H9 (cell line): ENCODE data around the gene SLCO3A1. TPM values are rescaled to one million over a fixed set of nuclear protein-coding genes. Genes with fewer than 3 reads are reported as not detected.

Experiments
- DNase-seq: peaks from one replicate; pipeline ENCODE4 v3.0.0-alpha.2; 2017
- H2AFZ ChIP-seq: one replicate; pipeline ENCODE4 v1.6.1; 2013; ENCODE audit warnings: mild to moderate bottlenecking, low read length, control low read depth, moderate library complexity
- H2AK5ac ChIP-seq: 2 replicates; pipeline ENCODE4 v1.6.1; 2013; ENCODE audit warnings: low read length, control low read depth, mixed read lengths; ENCODE audit not compliant: insufficient read length
- H2BK120ac ChIP-seq: one replicate; pipeline ENCODE4 v1.6.1; 2013; ENCODE audit warnings: low read depth, mild to moderate bottlenecking, low read length, control low read depth, inconsistent platforms; ENCODE audit not compliant: poor library complexity, severe bottlenecking
- H2BK12ac ChIP-seq: 2 replicates; pipeline ENCODE4 v1.6.1; 2013; ENCODE audit warnings: low read length, control low read depth, mixed read lengths, low read depth; ENCODE audit not compliant: insufficient read length
- H2BK15ac ChIP-seq: 2 replicates; pipeline ENCODE4 v1.6.1; 2013; ENCODE audit warnings: low read depth, low read length, control low read depth
- H2BK20ac ChIP-seq: one replicate; pipeline ENCODE4 v1.6.1; 2013; ENCODE audit warnings: low read depth, mild to moderate bottlenecking, low read length, control low read depth, inconsistent platforms; ENCODE audit not compliant: poor library complexity, severe bottlenecking
- H2BK5ac ChIP-seq: 2 replicates; pipeline ENCODE4 v1.6.1; 2013; ENCODE audit warnings: low read length, control low read depth, mixed read lengths; ENCODE audit not compliant: insufficient read length
- H3K14ac ChIP-seq: 2 replicates; pipeline ENCODE4 v1.6.1; 2013; ENCODE audit warnings: low read length, control low read depth; ENCODE audit not compliant: insufficient read depth
- H3K18ac ChIP-seq: 2 replicates; pipeline ENCODE4 v1.6.1; 2013; ENCODE audit warnings: low read depth, mild to moderate bottlenecking, mixed read lengths, low read length, control low read depth; ENCODE audit not compliant: insufficient read length
- H3K23ac ChIP-seq: 2 replicates; pipeline ENCODE4 v1.6.1; 2013; ENCODE audit warnings: low read length, control low read depth, mixed read lengths, low read depth; ENCODE audit not compliant: insufficient read length
- H3K23me2 ChIP-seq: 2 replicates; pipeline ENCODE4 v1.6.1; 2013; ENCODE audit warnings: low read depth, mild to moderate bottlenecking, mixed read lengths, low read length, control low read depth; ENCODE audit not compliant: insufficient read length, poor library complexity, severe bottlenecking
- H3K27ac ChIP-seq: 2 replicates; pipeline ENCODE4 v1.5.1; 2013; ENCODE audit warnings: low read length, control low read depth, mixed read lengths, low read depth; ENCODE audit not compliant: insufficient read length
- H3K27me3 ChIP-seq: 2 replicates; pipeline ENCODE4 v1.6.1; 2013; ENCODE audit warnings: low read length, control low read depth, inconsistent platforms; ENCODE audit not compliant: insufficient read depth
- H3K4ac ChIP-seq: 2 replicates; pipeline ENCODE4 v1.6.1; 2013; ENCODE audit warnings: low read depth, mild to moderate bottlenecking, control low read depth, inconsistent platforms, low read length, moderate library complexity
- H3K4me1 ChIP-seq: 2 replicates; pipeline ENCODE4 v1.6.1; 2013; ENCODE audit warnings: low read length, control low read depth, inconsistent platforms; ENCODE audit not compliant: insufficient read depth
- H3K4me2 ChIP-seq: 2 replicates; pipeline ENCODE4 v1.6.1; 2013; ENCODE audit warnings: low read length, control low read depth, mixed read lengths; ENCODE audit not compliant: insufficient read length, insufficient read depth
- H3K56ac ChIP-seq: 2 replicates; pipeline ENCODE4 v1.6.1; 2013; ENCODE audit warnings: low read depth, mild to moderate bottlenecking, mixed read lengths, low read length, control low read depth; ENCODE audit not compliant: insufficient read length
- H3K79me1 ChIP-seq: 2 replicates; pipeline ENCODE4 v1.6.1; 2013; ENCODE audit warnings: low read depth, mild to moderate bottlenecking, moderate library complexity, low read length, control low read depth, inconsistent platforms; ENCODE audit not compliant: insufficient read depth, poor library complexity, severe bottlenecking
- H3K79me2 ChIP-seq: 2 replicates; pipeline ENCODE4 v1.6.1; 2013; ENCODE audit warnings: low read length, control low read depth, inconsistent platforms; ENCODE audit not compliant: insufficient read depth
- H3K9ac ChIP-seq: 2 replicates; pipeline ENCODE4 v1.6.1; 2013; ENCODE audit warnings: low read length, control low read depth, mixed read lengths; ENCODE audit not compliant: insufficient read length; ENCODE audit errors: extremely low read depth
- H3K9me3 ChIP-seq: one replicate; pipeline ENCODE4 v1.6.1; 2013; ENCODE audit warnings: low read depth, low read length, inconsistent platforms; ENCODE audit not compliant: control insufficient read depth
- H3T11ph ChIP-seq: one replicate; pipeline ENCODE4 v1.6.1; 2013; ENCODE audit warnings: mild to moderate bottlenecking, low read length, control low read depth, inconsistent platforms
- H4K20me1 ChIP-seq: one replicate; pipeline ENCODE4 v1.6.1; 2013; ENCODE audit not compliant: control insufficient read depth, insufficient read length, insufficient read depth
- H4K5ac ChIP-seq: 2 replicates; pipeline ENCODE4 v1.6.1; 2013; ENCODE audit warnings: low read depth, mild to moderate bottlenecking, mixed read lengths, low read length, control low read depth; ENCODE audit not compliant: insufficient read length
- H4K8ac ChIP-seq: replicated peaks from 2 replicates; pipeline ENCODE4 v1.6.1; 2013; ENCODE audit warnings: low read length, control low read depth, mixed read lengths, low read depth; ENCODE audit not compliant: insufficient read length
- H4K91ac ChIP-seq: 2 replicates; pipeline ENCODE4 v1.6.1; 2013; ENCODE audit warnings: low read depth, mild to moderate bottlenecking, moderate library complexity, mixed read lengths, low read length, control low read depth; ENCODE audit not compliant: insufficient read length
- H3K27ac Mint-ChIP-seq, 3 experiments: 2 replicates in 2 of 3; 3 replicates in 1 of 3; pipeline ENCODE4 v1.8.0; 2020 to 2021; ENCODE audit warnings: mixed read lengths in 3 of 3, mild to moderate bottlenecking in 1 of 3, moderate library complexity in 1 of 3
- H3K27me3 Mint-ChIP-seq: 2 replicates; pipeline ENCODE4 v1.8.0; 2021; ENCODE audit warnings: low read depth, mild to moderate bottlenecking, moderate library complexity, mixed read lengths
- H3K36me3 Mint-ChIP-seq, 3 experiments: 2 replicates in 2 of 3; 3 replicates in 1 of 3; pipeline ENCODE4 v1.8.0; 2020 to 2021; ENCODE audit warnings: low read depth in 3 of 3, mixed read lengths in 3 of 3; ENCODE audit not compliant: insufficient read depth in 1 of 3
- H3K4me1 Mint-ChIP-seq, 2 experiments: 2 replicates each; pipeline ENCODE4 v1.8.0; 2020; ENCODE audit warnings: mixed read lengths in 2 of 2
- H3K4me3 Mint-ChIP-seq, 2 experiments: 2 replicates in 1 of 2; 3 replicates in 1 of 2; pipeline ENCODE4 v1.8.0; 2020 to 2021; ENCODE audit warnings: mild to moderate bottlenecking in 2 of 2, mixed read lengths in 2 of 2, moderate library complexity in 1 of 2
- H3K9me3 Mint-ChIP-seq, 2 experiments: 2 replicates in 1 of 2; 3 replicates in 1 of 2; pipeline ENCODE4 v1.8.0; 2020; ENCODE audit warnings: mild to moderate bottlenecking in 2 of 2, mixed read lengths in 2 of 2, moderate library complexity in 1 of 2
- WGBS: extraction: QIAGEN DNeasy Blood & Tissue Kit; methylation state at CpG from one replicate; pipeline ENCODE4 v1.1.7; 2013; ENCODE audit warnings: missing lambda C conversion rate, low lambda C conversion rate, mixed read lengths; ENCODE audit not compliant: insufficient read length; ENCODE audit errors: extremely low coverage; 5-methylcytosine and 5-hydroxymethylcytosine counted together
- total RNA-seq: library from RNA; stranded (reverse); gene quantifications from 2 replicates; pipeline ENCODE4 v1.2.1, GENCODE V29; 2021
- TF ChIP-seq, protein P1 (sequence below): fragments of 200-600 bp; sonication (generic); conservative IDR thresholded peaks from 3 replicates; pipeline ENCODE4 v1.8.0; 2021; ENCODE audit warnings: antibody characterized with exemption, mild to moderate bottlenecking

Gene SLCO3A1
- total RNA-seq, 1 experiment from 2014 or later = 9.4 TPM

DNA sequence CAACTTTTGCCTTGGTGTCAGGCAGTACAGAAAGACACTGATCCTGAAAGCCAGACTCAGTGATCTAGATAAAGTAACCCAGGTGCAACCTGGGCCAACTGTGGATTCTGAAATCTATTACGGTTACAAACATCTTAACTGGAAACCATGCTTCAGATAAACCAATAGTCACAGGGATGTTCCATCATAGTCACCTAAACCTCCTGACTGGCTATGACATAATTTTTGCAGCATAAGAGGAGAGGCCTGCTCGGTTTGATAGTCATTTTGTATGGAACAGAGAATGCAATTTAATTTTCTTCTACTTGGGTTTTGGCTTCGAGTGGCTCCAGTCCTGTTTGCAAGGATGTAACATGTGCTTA is 3.7 kb downstream of the SLCO3A1 start:
- H3K79me1 ChIP-seq = no peaks in the 10 kb centered on the region
- no peak overlapping the region for H3K4me2 ChIP-seq
- H3K4ac ChIP-seq = no peak overlapping the region
- no peak overlapping the region for H4K5ac ChIP-seq
- Mint-ChIP-seq H3K27ac (no peak overlapping the region), H3K4me1 (peaks cover 25 to 28% of the 10 kb centered on the region in 2 experiments), H3K27me3 (peaks cover 18% of the 10 kb centered on the region), H3K9me3 (no peaks in the 10 kb centered on the region), H3K4me3 (no peak overlapping the region), H3K36me3 (no peaks in the 10 kb centered on the region)
- no peaks in the 10 kb centered on the region for H4K20me1 ChIP-seq
- H2BK12ac ChIP-seq = no peak overlapping the region
- H3K79me2 ChIP-seq = no peaks in the 10 kb centered on the region
- peaks cover 8% of the 10 kb centered on the region; the same call in 1 of the 2 replicates for H3K4me1 ChIP-seq
- H3K14ac ChIP-seq = no peak overlapping the region
- TF ChIP-seq, protein P1, sequence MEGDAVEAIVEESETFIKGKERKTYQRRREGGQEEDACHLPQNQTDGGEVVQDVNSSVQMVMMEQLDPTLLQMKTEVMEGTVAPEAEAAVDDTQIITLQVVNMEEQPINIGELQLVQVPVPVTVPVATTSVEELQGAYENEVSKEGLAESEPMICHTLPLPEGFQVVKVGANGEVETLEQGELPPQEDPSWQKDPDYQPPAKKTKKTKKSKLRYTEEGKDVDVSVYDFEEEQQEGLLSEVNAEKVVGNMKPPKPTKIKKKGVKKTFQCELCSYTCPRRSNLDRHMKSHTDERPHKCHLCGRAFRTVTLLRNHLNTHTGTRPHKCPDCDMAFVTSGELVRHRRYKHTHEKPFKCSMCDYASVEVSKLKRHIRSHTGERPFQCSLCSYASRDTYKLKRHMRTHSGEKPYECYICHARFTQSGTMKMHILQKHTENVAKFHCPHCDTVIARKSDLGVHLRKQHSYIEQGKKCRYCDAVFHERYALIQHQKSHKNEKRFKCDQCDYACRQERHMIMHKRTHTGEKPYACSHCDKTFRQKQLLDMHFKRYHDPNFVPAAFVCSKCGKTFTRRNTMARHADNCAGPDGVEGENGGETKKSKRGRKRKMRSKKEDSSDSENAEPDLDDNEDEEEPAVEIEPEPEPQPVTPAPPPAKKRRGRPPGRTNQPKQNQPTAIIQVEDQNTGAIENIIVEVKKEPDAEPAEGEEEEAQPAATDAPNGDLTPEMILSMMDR = no peak
- no peaks in the 10 kb centered on the region; the same call in 1 of the 2 replicates for H3K27me3 ChIP-seq
- no CpG with 5 or more reads among the region's 3 CpGs for WGBS
- no peak overlapping the region for H2AFZ ChIP-seq
- no peak for DNase-seq
- H3K56ac ChIP-seq = no peak overlapping the region
- no peak overlapping the region for H4K8ac ChIP-seq
- no peak overlapping the region for H3K23ac ChIP-seq
- no peaks in the 10 kb centered on the region for H3K9me3 ChIP-seq
- no peak overlapping the region for H2AK5ac ChIP-seq
- H2BK5ac ChIP-seq = no peak overlapping the region
- H2BK15ac ChIP-seq = no peak overlapping the region
- H3K9ac ChIP-seq = no peak overlapping the region
- no peak overlapping the region for H2BK20ac ChIP-seq
- H3K27ac ChIP-seq = no peak overlapping the region
- H3K18ac ChIP-seq = no peak overlapping the region
- H2BK120ac ChIP-seq = no peak overlapping the region
- no peak overlapping the region for H4K91ac ChIP-seq
- no peaks in the 10 kb centered on the region for H3K23me2 ChIP-seq
- H3T11ph ChIP-seq = no peak overlapping the region
